ENCODE data around the gene ZSCAN5A. TPM values are rescaled to one million over a fixed set of nuclear protein-coding genes. Genes with fewer than 3 reads are reported as not detected.

Gene ZSCAN5A
- total RNA-seq, 1 experiment from 2014 or later: 10.4 TPM

DNA sequence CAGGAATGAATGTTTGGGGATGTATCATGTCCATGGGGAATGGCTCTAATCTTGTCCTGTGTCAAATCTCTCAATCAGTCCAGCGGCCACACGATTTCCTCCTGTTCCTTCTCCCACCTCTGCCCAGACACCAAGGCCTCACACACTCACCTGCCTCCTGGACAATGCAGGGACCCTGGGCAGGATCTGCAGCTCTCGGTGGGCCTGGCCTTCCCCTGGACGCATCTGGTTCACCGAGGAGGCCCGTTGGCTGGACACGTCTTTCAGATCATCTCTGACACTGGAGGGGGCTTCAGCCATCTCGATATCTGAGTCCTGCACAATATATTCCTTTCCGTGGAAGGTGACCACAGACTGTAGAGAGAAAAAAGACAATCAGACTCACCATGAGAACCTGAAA is 91.2 kb downstream of the ZSCAN5A start (continued):
- TF ChIP-seq JAZF1 (CRISPR knock-in tag; IDR thresholded peaks at IDR 0.05): no peak
- TF ChIP-seq FOXP1 (CRISPR knock-in tag; IDR thresholded peaks at IDR 0.05; ENCODE audit: borderline replicate concordance): no peak
- TF ChIP-seq, protein P1, sequence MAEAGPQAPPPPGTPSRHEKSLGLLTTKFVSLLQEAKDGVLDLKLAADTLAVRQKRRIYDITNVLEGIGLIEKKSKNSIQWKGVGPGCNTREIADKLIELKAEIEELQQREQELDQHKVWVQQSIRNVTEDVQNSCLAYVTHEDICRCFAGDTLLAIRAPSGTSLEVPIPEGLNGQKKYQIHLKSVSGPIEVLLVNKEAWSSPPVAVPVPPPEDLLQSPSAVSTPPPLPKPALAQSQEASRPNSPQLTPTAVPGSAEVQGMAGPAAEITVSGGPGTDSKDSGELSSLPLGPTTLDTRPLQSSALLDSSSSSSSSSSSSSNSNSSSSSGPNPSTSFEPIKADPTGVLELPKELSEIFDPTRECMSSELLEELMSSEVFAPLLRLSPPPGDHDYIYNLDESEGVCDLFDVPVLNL (CRISPR knock-in tag; IDR thresholded peaks at IDR 0.05; ENCODE audit: borderline replicate concordance, low read depth): no peak
- TF ChIP-seq, protein P2, sequence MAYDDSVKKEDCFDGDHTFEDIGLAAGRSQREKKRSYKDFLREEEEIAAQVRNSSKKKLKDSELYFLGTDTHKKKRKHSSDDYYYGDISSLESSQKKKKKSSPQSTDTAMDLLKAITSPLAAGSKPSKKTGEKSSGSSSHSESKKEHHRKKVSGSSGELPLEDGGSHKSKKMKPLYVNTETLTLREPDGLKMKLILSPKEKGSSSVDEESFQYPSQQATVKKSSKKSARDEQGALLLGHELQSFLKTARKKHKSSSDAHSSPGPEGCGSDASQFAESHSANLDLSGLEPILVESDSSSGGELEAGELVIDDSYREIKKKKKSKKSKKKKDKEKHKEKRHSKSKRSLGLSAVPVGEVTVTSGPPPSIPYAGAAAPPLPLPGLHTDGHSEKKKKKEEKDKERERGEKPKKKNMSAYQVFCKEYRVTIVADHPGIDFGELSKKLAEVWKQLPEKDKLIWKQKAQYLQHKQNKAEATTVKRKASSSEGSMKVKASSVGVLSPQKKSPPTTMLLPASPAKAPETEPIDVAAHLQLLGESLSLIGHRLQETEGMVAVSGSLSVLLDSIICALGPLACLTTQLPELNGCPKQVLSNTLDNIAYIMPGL (CRISPR knock-in tag; IDR thresholded peaks at IDR 0.05): no peak
- TF ChIP-seq, protein P3, sequence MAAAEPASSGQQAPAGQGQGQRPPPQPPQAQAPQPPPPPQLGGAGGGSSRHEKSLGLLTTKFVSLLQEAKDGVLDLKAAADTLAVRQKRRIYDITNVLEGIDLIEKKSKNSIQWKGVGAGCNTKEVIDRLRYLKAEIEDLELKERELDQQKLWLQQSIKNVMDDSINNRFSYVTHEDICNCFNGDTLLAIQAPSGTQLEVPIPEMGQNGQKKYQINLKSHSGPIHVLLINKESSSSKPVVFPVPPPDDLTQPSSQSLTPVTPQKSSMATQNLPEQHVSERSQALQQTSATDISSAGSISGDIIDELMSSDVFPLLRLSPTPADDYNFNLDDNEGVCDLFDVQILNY (CRISPR knock-in tag; IDR thresholded peaks at IDR 0.05): no peak
- TF ChIP-seq ZNF232 (CRISPR knock-in tag; IDR thresholded peaks at IDR 0.05): no peak
- TF ChIP-seq GTF2I (CRISPR knock-in tag; conservative IDR thresholded peaks at IDR 0.05): no peak
- TF ChIP-seq ZNF138 (CRISPR knock-in tag; conservative IDR thresholded peaks at IDR 0.05): no peak

GRCh38 chr19:56222901-56223300 is 91.7 kb downstream of the ZSCAN5A start:
- no peak for TF ChIP-seq ZNF121 (CRISPR knock-in tag; IDR thresholded peaks at IDR 0.05)
- TF ChIP-seq KAT7 (CRISPR knock-in tag; IDR thresholded peaks at IDR 0.05; ENCODE audit: borderline replicate concordance): no peak
- no peak for TF ChIP-seq ZNF317 (CRISPR knock-in tag; IDR thresholded peaks at IDR 0.05; ENCODE audit: borderline replicate concordance, low read depth)
- TF ChIP-seq SP1 (CRISPR knock-in tag; conservative IDR thresholded peaks at IDR 0.05): no peak
- ATAC-seq (peak; percentile 76), DNase-seq (ENCODE audit: low spot score) (peak; percentile 55)
- Mint-ChIP-seq H3K9me3 (no peaks in the 10 kb centered on the region), H3K4me3 (no peak overlapping the region), H3K27ac (no peak overlapping the region), H3K4me1 (peaks cover 2% of the 10 kb centered on the region; the same call in 1 of the 2 replicates), H3K27me3 (ENCODE audit: low read depth) (peaks cover 4% of the 10 kb centered on the region), H3K36me3 (no peaks in the 10 kb centered on the region)
- ChIA-PET POLR2A (no interaction called here), CTCF (interaction anchor here (1.0 to 2.4 kb wide), 5 partner anchors 10 to 147 kb away, joined by 3 to 7 read pairs (median 5); no protein-coding TSS in a partner anchor)

- Mint-ChIP-seq H3K36me3 (no peaks in the 10 kb centered on the region), H3K27me3 (ENCODE audit: low read depth) (peaks cover 10% of the 10 kb centered on the region), H3K4me1 (peaks cover 7% of the 10 kb centered on the region), H3K4me3 (no peak overlapping the region), H3K9me3 (no peaks in the 10 kb centered on the region), H3K27ac (no peak overlapping the region)
- ChIA-PET POLR2A (no interaction called here), CTCF (interaction anchor here (1.0 to 1.8 kb wide), 8 partner anchors 33 to 155 kb away, joined by 3 to 9 read pairs (median 4); partner anchors contain the start of gene GALP)
- no peak for ATAC-seq
- no peak for DNase-seq (ENCODE audit: low spot score)
- TF ChIP-seq NFE2L1 (CRISPR knock-in tag; IDR thresholded peaks at IDR 0.05): no peak
- no peak for TF ChIP-seq ZNF219 (CRISPR knock-in tag; IDR thresholded peaks at IDR 0.05; ENCODE audit: borderline replicate concordance)
- TF ChIP-seq ZBTB21 (CRISPR knock-in tag; IDR thresholded peaks at IDR 0.05; ENCODE audit: borderline replicate concordance): no peak
- TF ChIP-seq ZNF317 (CRISPR knock-in tag; IDR thresholded peaks at IDR 0.05; ENCODE audit: borderline replicate concordance, low read depth): no peak
- no peak for TF ChIP-seq SP1 (CRISPR knock-in tag; conservative IDR thresholded peaks at IDR 0.05)
- no peak for TF ChIP-seq ZSCAN18 (CRISPR knock-in tag; IDR thresholded peaks at IDR 0.05)
- TF ChIP-seq CTCF (IDR thresholded peaks at IDR 0.05): no peak
- TF ChIP-seq OVOL2 (CRISPR knock-in tag; IDR thresholded peaks at IDR 0.05; ENCODE audit: borderline replicate concordance): no peak
- TF ChIP-seq NR2C2 (CRISPR knock-in tag; IDR thresholded peaks at IDR 0.05): no peak
- no peak for TF ChIP-seq ARID4B (CRISPR knock-in tag; IDR thresholded peaks at IDR 0.05; ENCODE audit: borderline replicate concordance)
- TF ChIP-seq GRHL2 (CRISPR knock-in tag; IDR thresholded peaks at IDR 0.05; ENCODE audit: insufficient replicate concordance, severe bottlenecking): no peak
- no peak for TF ChIP-seq MAX (CRISPR knock-in tag; IDR thresholded peaks at IDR 0.05)
Measured at GRCh38 chr19:56221851-56222250, 92.8 kb downstream of the ZSCAN5A start.

Measured in WTC11 (cell line).